HG03521 (cell line): ENCODE data around the gene PRR3.

Source experiments
- ATAC-seq: cut with Tn5 transposase; IDR thresholded peaks from one replicate; pipeline ENCODE4 v1.9.1; 2021; ENCODE audit warnings: mild to moderate bottlenecking, moderate library complexity; ENCODE audit not compliant: unreplicated experiment

The PRR3 gene

DNA sequence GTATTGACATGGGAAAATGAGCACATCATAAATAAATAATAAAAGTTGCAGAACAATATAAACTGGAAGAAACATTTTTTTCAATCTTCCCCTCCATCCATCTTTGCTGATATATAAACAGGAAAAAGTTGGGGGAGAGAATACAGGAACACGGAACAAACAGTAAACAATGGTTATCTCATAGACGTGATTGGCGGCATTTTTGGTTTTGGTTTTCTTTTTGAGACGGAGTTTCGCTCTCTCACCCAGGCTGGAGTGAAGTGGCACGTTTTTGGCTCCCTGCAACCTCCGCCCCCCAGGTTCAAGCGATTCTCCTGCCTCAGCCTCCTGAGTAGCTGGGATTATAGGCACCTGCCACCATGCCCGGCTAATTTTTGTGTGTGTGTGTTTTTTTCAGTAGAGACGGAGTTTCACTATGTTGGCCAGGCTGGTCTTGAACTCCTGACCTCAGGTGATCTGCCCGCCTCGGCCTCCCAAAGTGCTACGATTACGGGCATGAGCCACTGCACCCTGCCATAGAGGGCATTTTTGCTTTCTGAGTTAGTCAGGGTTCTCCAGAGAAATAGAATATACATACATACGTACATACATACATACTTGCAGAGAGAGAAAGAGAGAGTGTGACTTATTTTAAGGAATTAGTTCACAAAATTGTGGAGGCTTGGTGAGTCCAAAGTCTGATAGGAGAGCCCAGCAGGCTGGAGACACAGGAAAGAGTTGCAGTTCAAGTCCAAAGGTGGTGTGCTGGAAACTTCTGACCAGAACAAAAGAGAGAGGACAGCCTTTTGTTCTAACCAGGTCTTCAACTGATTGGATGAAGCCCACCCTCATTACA is 23.4 kb upstream of the PRR3 start:
- no peak for ATAC-seq

DNA sequence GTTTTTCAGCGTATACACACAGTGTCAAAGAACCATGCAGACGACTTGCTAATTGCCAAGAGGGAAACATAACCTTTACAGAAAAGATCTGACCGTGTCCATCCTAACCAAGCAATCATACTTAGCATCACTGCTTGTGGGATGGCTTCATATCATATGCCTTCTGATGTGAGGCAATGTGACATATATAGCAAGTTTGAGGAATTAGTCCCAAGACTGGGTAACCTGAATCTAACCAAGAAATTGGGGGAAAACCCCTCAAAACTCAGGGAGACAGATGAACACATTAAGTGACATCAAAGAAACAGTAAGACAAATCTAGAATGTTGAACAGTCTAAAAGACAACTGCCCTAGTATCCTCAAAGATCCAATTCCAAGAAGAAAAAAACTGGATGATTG is 19.2 kb upstream of the PRR3 start:
- ATAC-seq, result no peak

DNA sequence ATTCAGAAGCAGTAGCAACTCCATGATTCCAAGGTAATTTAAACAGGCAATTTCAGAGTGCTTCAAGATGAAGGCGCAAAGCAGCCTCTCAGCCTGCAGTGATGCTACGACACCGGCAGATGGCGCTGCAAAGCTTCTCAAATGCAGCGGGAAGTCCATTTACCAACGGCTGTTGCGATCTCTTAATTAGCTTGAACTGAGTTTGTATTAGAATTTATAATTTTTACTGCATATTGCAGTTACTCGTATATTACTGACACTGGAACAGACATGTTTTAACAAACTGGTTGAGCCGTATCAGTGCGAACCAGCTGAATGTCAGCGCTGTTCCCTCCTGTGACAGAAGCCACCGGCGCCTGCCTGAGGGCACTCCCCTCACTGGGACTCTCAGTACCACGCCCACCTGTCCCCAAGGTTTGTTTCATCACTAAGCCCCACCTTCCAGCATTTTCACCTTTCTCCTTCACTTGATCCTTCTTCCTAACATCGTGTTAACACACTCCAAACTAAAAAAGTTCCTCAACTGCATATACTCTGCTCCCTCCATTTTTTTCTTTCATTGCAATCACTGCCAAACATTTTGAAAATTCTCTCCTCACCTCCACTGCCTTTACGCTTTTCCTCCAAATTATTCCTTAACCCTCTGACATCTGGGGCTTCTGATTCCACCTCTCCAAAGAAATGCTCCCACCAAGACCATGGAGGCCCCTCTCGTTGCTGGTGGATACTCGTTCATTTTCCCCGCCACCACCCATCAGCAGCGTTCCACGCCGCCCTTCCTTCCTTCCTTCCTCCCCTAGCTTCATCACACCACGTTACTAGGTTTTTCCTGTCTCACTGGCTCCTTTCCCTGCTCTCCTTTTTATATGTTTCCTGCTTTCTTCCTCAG is 15.3 kb upstream of the PRR3 start:
- ATAC-seq, result no peak

DNA sequence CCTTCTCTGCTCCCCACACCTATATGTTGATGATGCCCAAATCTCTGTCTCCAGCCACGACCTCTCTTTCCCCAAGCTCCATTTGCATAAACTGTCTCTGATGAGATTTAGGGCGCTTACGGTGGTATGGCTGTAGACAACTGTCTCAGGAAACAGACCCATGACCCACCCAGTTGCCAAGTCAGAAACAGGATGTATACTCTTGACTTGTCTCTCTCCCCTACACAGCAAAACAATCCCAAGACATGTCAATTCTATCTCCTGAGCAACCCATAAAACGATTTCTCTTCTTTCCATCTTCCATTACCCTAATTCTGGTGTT is 14.7 kb upstream of the PRR3 start:
- no peak for ATAC-seq

GRCh38 chr6:30542915-30543314 is 14.2 kb upstream of the PRR3 start:
- ATAC-seq, result no peak

GRCh38 chr6:30543821-30544220 is 13.3 kb upstream of the PRR3 start:
- ATAC-seq, result no peak

- ATAC-seq, result no peak
Observed at GRCh38 chr6:30544666-30545272, 12.3 kb upstream of the PRR3 start.

DNA sequence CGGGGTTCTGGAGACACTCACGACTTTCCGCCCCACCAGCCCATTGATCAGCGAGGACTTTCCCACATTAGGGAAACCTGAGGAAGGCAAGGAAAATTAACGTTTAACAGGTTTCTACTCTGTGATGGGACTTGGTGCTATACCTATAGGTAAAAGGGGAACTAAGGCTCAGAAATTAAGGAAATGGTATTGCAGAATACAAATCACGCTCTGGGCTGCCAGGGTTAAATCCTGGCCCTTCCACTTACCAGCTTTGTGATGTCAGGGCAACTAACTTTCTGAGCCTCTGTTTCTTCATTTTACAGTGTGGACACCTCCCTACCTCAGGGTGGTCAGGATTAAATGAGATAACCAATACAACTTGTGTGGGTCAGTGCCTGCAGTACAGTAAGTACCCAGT is 9.6 kb upstream of the PRR3 start:
- ATAC-seq, result no peak

DNA sequence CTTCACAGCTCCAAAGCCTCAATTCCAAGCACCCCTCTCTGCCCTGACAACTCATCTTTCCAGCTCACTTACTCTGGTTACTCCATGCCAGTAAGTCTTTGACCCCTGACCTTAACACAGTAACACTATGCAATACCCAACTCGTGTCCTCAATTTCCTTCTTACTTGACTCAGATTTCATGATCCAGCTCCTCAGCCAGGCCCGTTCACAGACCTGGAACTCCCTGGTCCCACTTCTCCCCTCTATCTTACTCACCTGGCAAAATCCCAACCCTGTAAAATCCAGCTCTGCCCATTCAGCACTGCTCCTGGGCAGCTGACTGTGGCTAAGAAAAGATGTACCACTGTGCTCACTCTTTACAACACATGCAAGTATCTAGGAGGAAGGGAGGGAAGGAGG is 8.7 kb upstream of the PRR3 start:
- ATAC-seq, result no peak

DNA sequence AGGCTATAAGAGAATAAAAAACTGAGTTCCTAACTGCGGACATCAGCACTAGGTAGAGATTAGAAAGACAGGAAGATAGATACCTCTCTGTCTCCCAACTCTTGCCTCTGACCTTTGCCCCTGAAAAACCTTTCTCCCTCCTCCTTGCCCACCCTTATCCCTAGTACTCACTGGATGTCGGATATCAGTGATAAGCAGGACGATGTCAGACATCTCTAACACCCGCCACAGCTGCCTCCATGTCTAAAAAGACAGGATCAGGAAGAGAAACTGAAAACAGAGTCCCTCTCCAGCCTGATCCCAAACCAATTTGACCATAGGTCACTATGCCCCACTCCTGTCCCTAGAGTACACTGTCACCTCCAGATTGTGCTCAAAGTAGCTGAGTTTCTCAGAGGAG is 2.7 kb upstream of the PRR3 start:
- no peak for ATAC-seq

GRCh38 chr6:30554962-30555815 is 1.9 kb upstream of the PRR3 start:
- no peak for ATAC-seq

DNA sequence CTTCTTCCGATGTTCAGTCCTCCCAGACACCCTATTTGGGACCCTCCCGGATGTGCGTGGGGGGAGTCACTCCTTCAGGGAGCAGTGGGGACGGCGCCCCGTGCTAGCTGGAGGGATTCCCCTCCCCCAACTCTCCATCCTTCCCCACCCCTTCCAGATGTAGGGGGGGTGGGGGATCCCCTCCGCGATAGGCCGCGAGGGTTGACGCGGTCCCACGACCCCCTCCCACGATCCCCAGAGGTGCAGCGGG is 1.4 kb upstream of the PRR3 start:
- no peak for ATAC-seq

DNA sequence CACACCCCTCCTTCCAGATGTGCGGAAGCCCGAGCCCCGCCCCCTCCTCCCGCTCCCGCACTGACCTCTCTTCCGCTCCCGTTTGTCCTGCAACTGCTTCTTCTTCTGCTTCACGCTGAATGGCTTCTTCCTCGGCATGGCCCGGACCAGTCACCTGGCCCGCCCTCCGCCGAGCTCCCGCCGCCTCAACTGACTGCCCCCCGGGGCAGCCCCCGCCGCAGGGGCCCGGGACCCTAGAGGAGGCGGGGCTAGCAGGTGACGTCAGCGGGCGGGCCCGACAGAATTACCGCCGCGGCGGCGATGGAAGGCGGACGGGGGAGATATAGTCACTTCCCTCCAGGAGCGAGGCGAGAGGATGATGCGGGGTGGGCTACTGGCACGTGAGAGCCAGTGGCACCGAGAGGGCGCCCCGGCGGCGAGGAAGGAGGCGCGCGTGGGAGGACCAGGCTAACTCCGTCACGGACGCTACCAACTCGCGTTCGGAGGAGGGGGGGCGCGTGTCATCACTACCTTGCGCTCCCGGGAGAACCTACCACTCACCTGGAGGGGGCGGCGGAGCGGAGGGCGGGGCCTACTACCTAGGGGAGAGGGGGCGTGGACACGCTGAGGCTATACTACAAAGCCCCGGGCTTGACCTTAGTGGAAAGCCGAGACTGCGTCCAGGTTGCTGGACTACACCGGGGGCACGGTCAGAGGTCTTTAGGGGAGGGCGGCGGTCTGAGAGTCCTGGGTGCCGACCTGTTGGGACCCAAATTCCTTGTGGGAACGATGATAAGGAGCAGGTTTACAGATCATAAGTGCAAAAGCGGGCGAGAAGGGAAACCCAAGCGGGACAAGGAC is 809 bp upstream of the PRR3 start, which contains the start of gene GNL1:
Gene GNL1, minus strand, starts transcription at position 424 of the 840 bp plus-strand sequence. Its CDS starts 286 bp downstream, at position 138.
- peak; percentile 75 for ATAC-seq

DNA sequence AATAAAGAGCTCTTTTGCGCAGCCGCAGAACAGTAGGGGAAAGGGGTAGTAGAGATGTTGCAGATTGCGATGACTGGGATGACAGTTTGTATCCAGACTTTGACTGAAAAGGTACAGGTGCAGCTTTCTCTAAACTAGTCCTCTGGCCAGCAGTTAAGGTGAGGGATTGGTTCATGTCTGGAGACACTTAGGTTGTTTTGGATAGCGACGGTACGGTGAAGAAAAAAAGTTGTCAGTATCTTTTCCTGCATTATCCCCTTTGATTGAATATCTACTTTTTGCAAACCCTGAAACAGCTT is 537 bp downstream of the PRR3 start:
- ATAC-seq, result no peak

GRCh38 chr6:30560930-30561329 is 3.8 kb downstream of the PRR3 start:
- ATAC-seq, result no peak

GRCh38 chr6:30562470-30563425 is 5.7 kb downstream of the PRR3 start:
- no peak for ATAC-seq

DNA sequence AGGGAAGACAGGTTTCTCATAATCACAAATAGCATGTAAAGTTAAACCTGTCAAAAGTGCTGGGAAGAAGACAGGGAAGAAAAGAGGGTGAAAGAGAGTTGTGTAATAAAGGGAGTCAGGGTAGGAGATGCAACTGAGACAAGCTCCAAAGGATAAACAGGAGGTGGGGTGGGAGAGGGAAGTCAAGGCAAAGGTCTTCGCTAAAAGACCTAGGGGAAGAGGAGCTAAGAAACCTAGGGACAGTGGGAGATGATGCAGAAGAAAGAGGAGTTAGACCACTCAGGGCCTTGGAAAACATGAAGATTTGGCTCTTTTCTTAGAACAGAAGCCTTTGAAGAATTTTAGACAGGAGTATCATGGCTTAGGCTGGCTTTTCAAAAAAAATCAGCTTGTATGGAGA is 7.0 kb downstream of the PRR3 start:
- ATAC-seq, result no peak

DNA sequence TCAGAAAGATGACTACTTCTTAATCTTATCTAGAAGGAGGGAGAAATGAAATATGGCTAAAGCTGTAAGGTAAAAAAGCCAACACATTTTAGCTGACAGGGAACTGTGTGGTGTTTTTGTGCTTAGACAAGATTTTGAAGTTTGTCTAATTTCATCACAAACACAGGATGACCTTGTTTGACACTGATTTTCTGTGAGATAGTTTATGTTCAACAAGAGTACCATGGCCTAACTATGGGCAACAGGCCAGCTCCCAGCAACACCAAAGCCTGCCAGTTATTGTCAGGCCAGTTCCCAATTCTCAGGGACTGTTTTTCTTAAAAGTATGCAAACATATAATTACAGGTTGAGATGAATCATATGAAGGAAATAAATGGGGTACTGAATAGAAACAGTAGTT is 8.7 kb downstream of the PRR3 start:
- ATAC-seq, result no peak

DNA sequence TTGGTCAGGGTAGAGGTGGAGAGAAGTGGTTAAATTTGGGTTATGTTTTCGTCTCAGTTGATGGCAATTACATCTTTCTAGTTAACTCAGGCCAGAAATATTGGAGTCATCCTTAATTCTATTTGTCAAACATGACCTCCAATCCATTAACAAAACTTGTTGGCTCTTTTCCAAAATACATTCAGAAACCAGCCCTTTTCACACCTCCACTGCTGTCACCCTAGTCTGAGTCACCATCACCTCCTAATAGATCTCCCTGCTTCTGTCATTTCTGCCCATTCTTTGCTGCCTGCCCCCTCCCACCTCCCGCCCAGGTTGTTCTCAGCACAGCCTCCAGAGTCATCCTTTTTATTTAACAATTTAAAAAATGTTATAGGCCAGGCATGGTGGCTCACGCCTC is 11.2 kb downstream of the PRR3 start:
- ATAC-seq, result no peak
